ENCODE results near the gene HCCS.
A peak's percentile ranks its signal among the peaks of the same experiment; 100 is the strongest.

The HCCS gene

GRCh38 chrX:11111037-11111851 is at the start of gene HCCS:
TSS of gene HCCS (plus strand) at chrX:11111332. CDS start at chrX:11112061, 729 bp downstream.
- peak; percentile 82 for DNase-seq (ENCODE audit: low spot score)

GRCh38 chrX:11064276-11064675 is 46.9 kb upstream of the HCCS start:
- no peak for DNase-seq (ENCODE audit: low spot score)

GRCh38 chrX:11064851-11065600 is 46.1 kb upstream of the HCCS start:
- DNase-seq (ENCODE audit: low spot score) = no peak

GRCh38 chrX:11066812-11067211 is 44.3 kb upstream of the HCCS start:
- no peak for DNase-seq (ENCODE audit: low spot score)

GRCh38 chrX:11073381-11073780 is 37.8 kb upstream of the HCCS start:
- DNase-seq (ENCODE audit: low spot score) = no peak

- DNase-seq (ENCODE audit: low spot score) = no peak
Observed at GRCh38 chrX:11080741-11081305, 30.3 kb upstream of the HCCS start.

GRCh38 chrX:11081511-11081910 is 29.6 kb upstream of the HCCS start:
- DNase-seq (ENCODE audit: low spot score) = no peak

- no peak for DNase-seq (ENCODE audit: low spot score)
Observed at GRCh38 chrX:11085305-11085704, 25.8 kb upstream of the HCCS start.

GRCh38 chrX:11089802-11090201 is 21.3 kb upstream of the HCCS start:
- no peak for DNase-seq (ENCODE audit: low spot score)

- no peak for DNase-seq (ENCODE audit: low spot score)
Observed at GRCh38 chrX:11097933-11098332, 13.2 kb upstream of the HCCS start.

GRCh38 chrX:11099465-11099864 is 11.7 kb upstream of the HCCS start:
- DNase-seq (ENCODE audit: low spot score) = no peak

GRCh38 chrX:11100281-11101035 is 10.7 kb upstream of the HCCS start:
- peak; percentile 57 for DNase-seq (ENCODE audit: low spot score)

- no peak for DNase-seq (ENCODE audit: low spot score)
Observed at GRCh38 chrX:11103006-11103405, 8.1 kb upstream of the HCCS start.

GRCh38 chrX:11103751-11104150 is 7.4 kb upstream of the HCCS start:
- DNase-seq (ENCODE audit: low spot score) = no peak

GRCh38 chrX:11105080-11105479 is 6.1 kb upstream of the HCCS start:
- DNase-seq (ENCODE audit: low spot score) = peak; percentile 50

- no peak for DNase-seq (ENCODE audit: low spot score)
Observed at GRCh38 chrX:11108253-11108941, 2.7 kb upstream of the HCCS start.

GRCh38 chrX:11109968-11110367 is 1.2 kb upstream of the HCCS start:
- DNase-seq (ENCODE audit: low spot score) = no peak

- no peak for DNase-seq (ENCODE audit: low spot score)
Observed at GRCh38 chrX:11111947-11112346, 815 bp downstream of the HCCS start.

- no peak for DNase-seq (ENCODE audit: low spot score)
Observed at GRCh38 chrX:11113731-11114130, 2.6 kb downstream of the HCCS start.

- DNase-seq (ENCODE audit: low spot score) = no peak
Observed at GRCh38 chrX:11117745-11118144, 6.6 kb downstream of the HCCS start.

- no peak for DNase-seq (ENCODE audit: low spot score)
Observed at GRCh38 chrX:11119313-11119943, 8.3 kb downstream of the HCCS start.
